Osteocyte (in vitro differentiated cells): ENCODE measurements around the gene MICU1. TPM values are rescaled to one million over a fixed set of nuclear protein-coding genes. Genes with fewer than 3 reads are reported as not detected.
"Not testable (repeated sequence)": the region's sequence is repeated elsewhere in the genome, so short reads cannot be mapped to it uniquely, and the experiment has no call there.

Source experiments
- DNase-seq: peaks from one replicate; pipeline ENCODE4 v3.0.0; 2021; ENCODE audit warnings: mixed read lengths; ENCODE audit not compliant: unreplicated experiment; ENCODE audit errors: extremely low spot score
- H3K27ac Mint-ChIP-seq: one replicate; pipeline ENCODE4 v1.8.0; 2021; ENCODE audit warnings: mild to moderate bottlenecking, mixed read lengths; ENCODE audit not compliant: unreplicated experiment
- H3K27me3 Mint-ChIP-seq: one replicate; pipeline ENCODE4 v1.8.0; 2021; ENCODE audit warnings: mixed read lengths; ENCODE audit not compliant: unreplicated experiment
- H3K36me3 Mint-ChIP-seq: one replicate; pipeline ENCODE4 v1.8.0; 2021; ENCODE audit warnings: mixed read lengths; ENCODE audit not compliant: unreplicated experiment
- H3K4me1 Mint-ChIP-seq: one replicate; pipeline ENCODE4 v1.8.0; 2021; ENCODE audit warnings: mixed read lengths; ENCODE audit not compliant: unreplicated experiment
- H3K4me3 Mint-ChIP-seq: one replicate; pipeline ENCODE4 v1.8.0; 2021; ENCODE audit warnings: mild to moderate bottlenecking, moderate library complexity, mixed read lengths; ENCODE audit not compliant: unreplicated experiment
- H3K9me3 Mint-ChIP-seq: one replicate; pipeline ENCODE4 v1.8.0; 2021; ENCODE audit warnings: mixed read lengths; ENCODE audit not compliant: unreplicated experiment
- total RNA-seq: library from RNA; stranded (reverse); gene quantifications from 2 replicates; pipeline ENCODE4 v1.2.1, GENCODE V29; 2021
- TF ChIP-seq, protein P1 (sequence below): fragments of 200-600 bp; sonication (generic); IDR thresholded peaks from 2 replicates; pipeline ENCODE4 v1.5.0; 2021; ENCODE audit warnings: antibody characterized with exemption, mild to moderate bottlenecking, moderate library complexity

MICU1 gene
- total RNA-seq, 1 donor from 2014 or later = 58.9 TPM

DNA sequence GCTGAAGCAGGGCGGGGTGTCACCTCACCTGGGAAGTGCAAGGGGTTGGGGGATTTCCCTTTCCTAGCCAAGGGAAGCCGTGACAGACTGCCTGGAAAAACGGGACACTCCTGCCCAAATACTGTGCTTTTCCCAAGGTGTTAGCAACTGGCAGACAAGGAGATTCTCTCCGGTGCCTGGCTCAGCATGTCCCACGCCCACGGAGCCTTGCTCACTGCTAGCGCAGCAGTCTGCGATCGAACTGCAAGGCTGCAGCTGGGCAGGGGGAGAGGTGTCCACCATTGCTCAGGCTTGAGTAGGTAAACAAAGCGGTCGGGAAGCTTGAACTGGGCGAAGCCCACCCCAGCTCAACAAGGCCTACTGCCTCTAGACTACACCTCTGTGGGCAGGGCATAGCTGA is 190.3 kb downstream of the MICU1 start:
- no peak for DNase-seq
- Mint-ChIP-seq H3K27me3 (no peaks in the 10 kb centered on the region), H3K4me1 (no peaks in the 10 kb centered on the region), H3K36me3 (peaks cover 6% of the 10 kb centered on the region), H3K4me3 (no peak overlapping the region), H3K27ac (no peak overlapping the region), H3K9me3 (peaks cover 4% of the 10 kb centered on the region)
- TF ChIP-seq, protein P1, sequence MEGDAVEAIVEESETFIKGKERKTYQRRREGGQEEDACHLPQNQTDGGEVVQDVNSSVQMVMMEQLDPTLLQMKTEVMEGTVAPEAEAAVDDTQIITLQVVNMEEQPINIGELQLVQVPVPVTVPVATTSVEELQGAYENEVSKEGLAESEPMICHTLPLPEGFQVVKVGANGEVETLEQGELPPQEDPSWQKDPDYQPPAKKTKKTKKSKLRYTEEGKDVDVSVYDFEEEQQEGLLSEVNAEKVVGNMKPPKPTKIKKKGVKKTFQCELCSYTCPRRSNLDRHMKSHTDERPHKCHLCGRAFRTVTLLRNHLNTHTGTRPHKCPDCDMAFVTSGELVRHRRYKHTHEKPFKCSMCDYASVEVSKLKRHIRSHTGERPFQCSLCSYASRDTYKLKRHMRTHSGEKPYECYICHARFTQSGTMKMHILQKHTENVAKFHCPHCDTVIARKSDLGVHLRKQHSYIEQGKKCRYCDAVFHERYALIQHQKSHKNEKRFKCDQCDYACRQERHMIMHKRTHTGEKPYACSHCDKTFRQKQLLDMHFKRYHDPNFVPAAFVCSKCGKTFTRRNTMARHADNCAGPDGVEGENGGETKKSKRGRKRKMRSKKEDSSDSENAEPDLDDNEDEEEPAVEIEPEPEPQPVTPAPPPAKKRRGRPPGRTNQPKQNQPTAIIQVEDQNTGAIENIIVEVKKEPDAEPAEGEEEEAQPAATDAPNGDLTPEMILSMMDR = no peak

DNA sequence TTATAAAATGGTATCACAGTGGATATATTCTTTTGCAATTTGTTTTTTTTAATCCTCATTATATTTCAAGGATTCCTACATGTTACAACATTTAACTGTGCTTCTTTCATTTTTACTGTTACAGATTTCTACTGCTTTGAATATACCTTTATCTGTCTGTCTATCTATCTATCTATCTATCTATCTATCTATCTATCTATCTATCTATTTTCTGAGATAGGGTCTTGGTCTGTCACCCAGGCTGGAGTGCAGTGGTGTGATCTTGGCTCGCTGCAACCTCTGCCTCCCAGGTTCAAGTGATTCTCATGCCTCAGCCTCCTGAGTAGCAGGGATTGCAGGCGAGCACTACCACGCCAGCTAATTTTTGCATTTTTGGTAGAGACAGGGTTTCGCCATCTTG is 194.9 kb downstream of the MICU1 start:
- not testable (repeated sequence) for H3K36me3 Mint-ChIP-seq, DNase-seq, H3K9me3 Mint-ChIP-seq, H3K27ac Mint-ChIP-seq, H3K4me1 Mint-ChIP-seq, H3K4me3 Mint-ChIP-seq, H3K27me3 Mint-ChIP-seq

DNA sequence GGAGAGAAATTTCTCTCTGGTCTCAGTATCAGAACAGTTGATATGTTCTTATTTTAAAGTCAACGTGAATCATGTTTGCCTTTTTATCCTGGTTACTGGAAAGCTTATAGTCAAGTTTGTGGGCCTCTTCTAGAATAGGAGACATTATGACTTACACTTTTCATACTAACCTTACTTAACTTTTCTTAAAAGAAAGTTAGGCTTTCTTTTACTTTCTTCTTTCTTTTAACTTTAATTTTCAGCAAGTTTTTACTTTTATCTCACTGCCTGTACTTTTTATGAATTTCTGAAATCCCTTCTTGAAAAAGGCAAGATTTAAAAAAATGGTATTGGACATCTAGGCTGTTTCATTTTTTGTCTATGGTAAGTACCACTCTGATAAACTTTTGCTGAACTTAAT is 195.9 kb downstream of the MICU1 start:
- Mint-ChIP-seq H3K27ac (no peak overlapping the region), H3K36me3 (no peaks in the 10 kb centered on the region), H3K9me3 (no peaks in the 10 kb centered on the region), H3K27me3 (no peaks in the 10 kb centered on the region), H3K4me3 (no peak overlapping the region), H3K4me1 (no peaks in the 10 kb centered on the region)
- TF ChIP-seq, protein P1 = no peak
- DNase-seq = no peak

DNA sequence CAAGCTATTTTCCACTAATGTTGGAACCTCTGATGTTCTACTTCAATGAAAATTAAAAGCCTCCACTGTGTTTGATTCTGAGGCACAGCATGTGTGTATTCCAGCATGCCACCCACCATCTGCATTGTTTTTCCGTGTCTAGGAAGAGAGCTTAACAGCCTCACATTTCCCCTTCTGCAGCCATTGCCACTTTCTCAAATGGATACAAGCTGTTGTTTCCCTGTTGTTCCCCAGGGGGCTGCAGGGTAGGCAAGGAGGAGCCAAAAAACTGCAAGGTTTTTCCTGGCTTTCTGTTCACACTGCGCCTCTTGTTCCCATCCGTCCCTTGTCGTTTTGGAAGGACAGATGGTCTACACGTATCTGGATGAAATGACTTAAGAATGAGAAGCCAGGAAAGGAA is 198.9 kb downstream of the MICU1 start:
- Mint-ChIP-seq H3K4me1 (no peaks in the 10 kb centered on the region), H3K27me3 (no peaks in the 10 kb centered on the region), H3K27ac (no peak overlapping the region), H3K36me3 (peaks cover 10% of the 10 kb centered on the region), H3K4me3 (no peak overlapping the region), H3K9me3 (peaks cover 4% of the 10 kb centered on the region)
- TF ChIP-seq, protein P1 = no peak
- no peak for DNase-seq

DNA sequence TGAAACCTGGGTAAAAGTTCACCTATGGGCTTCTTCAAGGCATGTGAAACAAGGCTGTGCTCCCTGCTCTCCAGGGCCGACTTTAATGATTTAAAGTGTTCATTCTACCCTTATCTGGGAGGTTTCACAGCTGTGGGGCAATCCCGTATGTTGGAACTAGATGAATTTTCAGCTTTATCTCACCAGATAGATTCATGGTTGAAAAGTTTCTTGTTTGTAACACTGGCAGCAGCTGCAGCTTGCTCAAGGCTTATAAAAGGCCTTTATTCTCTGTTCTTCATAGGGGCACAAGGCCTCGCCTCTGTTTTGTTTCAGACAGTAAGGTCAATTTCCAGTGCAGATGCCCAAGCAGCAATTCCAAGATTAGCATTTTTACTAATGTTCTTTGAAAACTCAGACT is 200.7 kb downstream of the MICU1 start:
- Mint-ChIP-seq H3K27me3 (no peaks in the 10 kb centered on the region), H3K4me3 (no peak overlapping the region), H3K27ac (no peak overlapping the region), H3K9me3 (peaks cover 4% of the 10 kb centered on the region), H3K36me3 (peaks cover 21% of the 10 kb centered on the region), H3K4me1 (no peaks in the 10 kb centered on the region)
- TF ChIP-seq, protein P1 = no peak
- DNase-seq = no peak

DNA sequence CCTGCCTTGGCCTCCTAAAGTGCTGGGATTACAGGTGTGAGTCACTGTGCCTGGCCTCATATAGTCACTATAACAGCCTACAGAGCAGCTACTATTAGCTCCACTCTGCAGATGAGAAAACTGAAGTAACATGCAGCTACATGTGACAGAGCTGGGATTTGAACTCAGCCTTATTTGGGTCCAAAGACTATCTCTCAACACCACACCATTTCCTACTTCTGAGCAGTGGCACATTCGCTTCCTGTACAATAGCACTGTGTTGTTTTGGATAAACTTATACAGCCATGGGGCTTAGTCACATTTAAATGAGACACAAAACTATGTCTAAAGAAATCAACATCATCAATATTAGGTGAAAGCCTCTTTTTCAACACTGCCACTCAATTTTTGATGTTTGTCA is 201.3 kb downstream of the MICU1 start:
- TF ChIP-seq, protein P1 = no peak
- H3K9me3 Mint-ChIP-seq = peaks cover 4% of the 10 kb centered on the region
- H3K4me1 Mint-ChIP-seq = no peaks in the 10 kb centered on the region
- H3K36me3 Mint-ChIP-seq = peaks cover 25% of the 10 kb centered on the region
- no peak for DNase-seq
- no peak overlapping the region for H3K4me3 Mint-ChIP-seq
- H3K27ac Mint-ChIP-seq = no peak overlapping the region
- no peaks in the 10 kb centered on the region for H3K27me3 Mint-ChIP-seq
